Activated T-cell treated with anti-CD3 and anti-CD28 coated beads, Interleukin-2, amount 50 U/mL, for 4 hours (primary cell): ENCODE data around the gene RASD1. TPM values are rescaled to one million over a fixed set of nuclear protein-coding genes. Genes with fewer than 3 reads are reported as not detected.

Experiments
- ATAC-seq, 2 donors: fragments of 200-7000 bp; cut with Tn5 transposase; one replicate each; pipeline ENCODE4 v1.10.0; 2021
- DNase-seq: peaks from one replicate; pipeline ENCODE4 v3.0.0-alpha.2; 2020
- H3K27me3 Mint-ChIP-seq: one replicate; pipeline ENCODE4 v1.8.0; 2021; ENCODE audit warnings: low read depth, mixed read lengths
- H3K36me3 Mint-ChIP-seq: one replicate; pipeline ENCODE4 v1.8.0; 2022; ENCODE audit warnings: mixed read lengths; ENCODE audit not compliant: insufficient read depth
- H3K4me1 Mint-ChIP-seq: one replicate; pipeline ENCODE4 v1.8.0; 2021; ENCODE audit warnings: low read depth, mixed read lengths
- H3K4me3 Mint-ChIP-seq: one replicate; pipeline ENCODE4 v1.8.0; 2021; ENCODE audit warnings: mild to moderate bottlenecking, moderate library complexity, mixed read lengths
- H3K9me3 Mint-ChIP-seq: one replicate; pipeline ENCODE4 v1.8.0; 2021; ENCODE audit warnings: mixed read lengths
- total RNA-seq, 3 donors: library from RNA; stranded (reverse); gene quantifications; one replicate each; pipeline ENCODE4 v1.2.1, GENCODE V29; 2021

RASD1 gene
- total RNA-seq, 3 donors from 2014 or later = 0.87 to 1.3 (median 1.1) TPM

DNA sequence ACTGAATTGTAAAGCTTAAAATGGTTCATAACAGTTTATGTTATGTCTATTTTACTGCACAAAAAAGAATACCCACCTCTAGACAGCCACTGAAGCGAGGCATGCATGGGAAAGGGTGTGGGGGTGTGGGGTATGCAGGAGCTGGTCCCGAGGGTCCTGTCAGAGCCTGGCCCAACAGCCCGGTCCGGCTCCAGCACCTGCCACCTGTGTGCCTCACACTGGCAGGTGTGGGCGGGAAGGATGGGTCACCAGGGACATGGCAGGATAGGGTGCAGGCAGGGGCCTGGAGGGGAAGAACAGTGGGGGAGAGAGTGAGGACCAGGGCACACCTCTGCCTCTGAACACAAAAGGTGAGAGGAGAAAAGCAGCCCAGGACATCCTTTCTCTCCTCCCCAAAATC, 22.8 kb upstream of the RASD1 start:
- Mint-ChIP-seq H3K9me3 (no peaks in the 10 kb centered on the region), H3K4me1 (no peaks in the 10 kb centered on the region), H3K36me3 (no peaks in the 10 kb centered on the region), H3K27me3 (no peaks in the 10 kb centered on the region), H3K4me3 (no peak overlapping the region)
- DNase-seq = no peak
- no peak for ATAC-seq

DNA sequence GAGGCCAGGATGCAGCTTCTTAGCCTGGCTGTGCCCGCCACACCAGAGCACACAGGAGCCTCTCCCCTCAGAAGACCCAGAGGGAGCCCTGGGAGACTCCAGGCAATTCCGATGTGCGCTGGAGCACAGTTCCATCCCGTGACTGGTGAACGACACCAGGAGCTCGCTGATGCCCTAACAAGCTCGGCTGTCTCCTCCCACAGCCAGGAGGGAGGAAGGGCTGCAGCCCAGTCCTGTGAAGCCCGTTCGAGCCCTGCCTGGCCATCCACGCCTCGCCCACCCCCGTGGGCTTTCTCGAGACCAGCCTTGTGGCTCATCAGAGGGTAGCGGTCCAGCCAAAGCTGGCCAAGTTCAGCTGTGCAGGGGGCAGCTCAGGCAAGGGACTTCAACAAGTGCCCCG, 21.8 kb upstream of the RASD1 start:
- no peak overlapping the region for H3K4me3 Mint-ChIP-seq
- no peaks in the 10 kb centered on the region for H3K36me3 Mint-ChIP-seq
- H3K4me1 Mint-ChIP-seq = no peaks in the 10 kb centered on the region
- H3K27me3 Mint-ChIP-seq = no peaks in the 10 kb centered on the region
- no peak for DNase-seq
- ATAC-seq = no peak
- H3K9me3 Mint-ChIP-seq = no peaks in the 10 kb centered on the region

DNA sequence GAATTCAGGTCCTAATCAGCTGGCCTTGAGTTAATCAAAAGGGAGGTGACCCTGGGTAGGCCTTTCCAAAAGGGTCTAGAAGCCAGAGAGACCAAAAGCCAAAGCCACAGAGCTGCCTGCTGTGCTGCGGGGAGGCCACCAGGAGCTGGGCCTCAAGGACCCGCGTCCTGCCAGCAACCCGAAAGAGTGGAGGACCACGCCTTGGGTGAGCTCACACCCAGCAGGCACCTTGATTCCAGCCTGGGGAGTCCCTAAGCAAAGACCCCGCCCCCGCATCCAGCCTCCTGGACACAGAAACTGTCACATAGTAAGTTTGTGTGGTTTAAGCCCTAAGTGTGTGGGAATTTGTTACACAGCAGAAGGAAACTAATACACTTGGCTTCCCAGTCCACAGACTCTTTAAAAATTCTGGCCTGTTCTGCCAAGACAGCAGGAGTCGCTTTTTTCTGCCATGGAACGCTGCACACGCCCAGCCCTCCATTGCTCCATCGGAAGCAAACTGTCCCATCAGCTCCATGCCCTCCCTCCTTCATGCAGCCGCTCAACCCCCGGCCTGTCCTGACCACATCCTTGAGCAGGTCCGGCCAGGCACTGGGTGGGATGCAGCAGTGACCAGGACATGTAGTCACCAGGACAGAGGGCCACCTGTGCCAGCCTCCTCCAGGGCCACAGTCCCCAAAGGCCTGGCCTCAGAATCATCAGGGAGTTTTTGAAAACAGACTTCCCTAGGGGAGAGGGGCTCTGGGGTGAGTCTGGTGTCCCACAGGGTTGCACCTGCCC, 20.9 kb upstream of the RASD1 start:
- no peaks in the 10 kb centered on the region for H3K27me3 Mint-ChIP-seq
- DNase-seq = no peak
- no peaks in the 10 kb centered on the region for H3K9me3 Mint-ChIP-seq
- H3K36me3 Mint-ChIP-seq = no peaks in the 10 kb centered on the region
- H3K4me3 Mint-ChIP-seq = no peak overlapping the region
- H3K4me1 Mint-ChIP-seq = no peaks in the 10 kb centered on the region
- ATAC-seq = no peak

DNA sequence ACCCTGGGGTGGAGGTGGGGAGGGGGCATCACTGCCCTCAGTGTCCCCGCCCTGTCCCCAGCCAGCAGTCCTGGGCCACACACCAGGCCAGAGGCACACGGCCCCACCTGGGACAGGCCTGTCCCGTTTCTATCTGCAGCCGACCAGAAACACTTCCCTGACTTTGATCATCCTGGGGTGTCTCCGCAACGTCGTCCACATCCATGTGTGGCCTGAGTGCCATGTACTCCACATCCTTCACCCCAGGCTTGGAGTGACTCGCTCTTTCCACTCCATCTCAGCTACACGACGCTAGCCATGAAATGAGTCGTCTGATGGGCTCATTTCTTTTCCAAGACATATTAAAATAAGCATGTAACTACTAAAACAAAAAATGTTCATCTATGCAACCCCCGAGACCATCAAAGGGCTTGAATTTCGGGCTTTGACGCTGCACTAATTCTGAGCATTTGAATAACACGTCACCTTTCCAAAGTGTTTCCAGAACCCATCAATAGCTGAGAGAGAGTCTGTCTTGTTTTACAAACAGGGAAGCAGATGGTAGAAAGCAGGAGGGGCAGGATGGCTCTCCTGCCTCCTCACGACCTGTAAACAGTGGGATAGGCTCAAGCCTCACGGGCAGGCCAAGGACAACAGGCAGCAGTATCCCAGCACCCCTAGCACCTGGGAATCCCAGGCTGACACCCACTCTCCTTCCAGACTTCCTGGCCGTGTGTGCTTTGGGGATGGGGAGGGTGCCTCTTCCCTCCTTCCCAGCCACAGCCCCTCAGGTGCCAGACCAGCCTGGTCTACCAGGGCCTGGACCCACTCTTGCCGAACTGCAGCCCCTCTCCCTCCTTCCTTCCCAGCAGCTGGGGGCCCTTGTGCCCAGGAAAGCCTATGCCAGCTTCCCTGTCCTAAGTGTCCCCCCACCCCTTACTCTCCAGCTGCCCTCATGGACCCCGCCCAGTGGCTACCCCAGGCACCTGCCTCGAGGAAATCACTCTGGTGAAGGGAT, 20.0 kb upstream of the RASD1 start:
- no peak for ATAC-seq
- no peak for DNase-seq
- H3K4me1 Mint-ChIP-seq = no peaks in the 10 kb centered on the region
- no peak overlapping the region for H3K4me3 Mint-ChIP-seq
- no peaks in the 10 kb centered on the region for H3K27me3 Mint-ChIP-seq
- no peaks in the 10 kb centered on the region for H3K36me3 Mint-ChIP-seq
- H3K9me3 Mint-ChIP-seq = no peaks in the 10 kb centered on the region

DNA sequence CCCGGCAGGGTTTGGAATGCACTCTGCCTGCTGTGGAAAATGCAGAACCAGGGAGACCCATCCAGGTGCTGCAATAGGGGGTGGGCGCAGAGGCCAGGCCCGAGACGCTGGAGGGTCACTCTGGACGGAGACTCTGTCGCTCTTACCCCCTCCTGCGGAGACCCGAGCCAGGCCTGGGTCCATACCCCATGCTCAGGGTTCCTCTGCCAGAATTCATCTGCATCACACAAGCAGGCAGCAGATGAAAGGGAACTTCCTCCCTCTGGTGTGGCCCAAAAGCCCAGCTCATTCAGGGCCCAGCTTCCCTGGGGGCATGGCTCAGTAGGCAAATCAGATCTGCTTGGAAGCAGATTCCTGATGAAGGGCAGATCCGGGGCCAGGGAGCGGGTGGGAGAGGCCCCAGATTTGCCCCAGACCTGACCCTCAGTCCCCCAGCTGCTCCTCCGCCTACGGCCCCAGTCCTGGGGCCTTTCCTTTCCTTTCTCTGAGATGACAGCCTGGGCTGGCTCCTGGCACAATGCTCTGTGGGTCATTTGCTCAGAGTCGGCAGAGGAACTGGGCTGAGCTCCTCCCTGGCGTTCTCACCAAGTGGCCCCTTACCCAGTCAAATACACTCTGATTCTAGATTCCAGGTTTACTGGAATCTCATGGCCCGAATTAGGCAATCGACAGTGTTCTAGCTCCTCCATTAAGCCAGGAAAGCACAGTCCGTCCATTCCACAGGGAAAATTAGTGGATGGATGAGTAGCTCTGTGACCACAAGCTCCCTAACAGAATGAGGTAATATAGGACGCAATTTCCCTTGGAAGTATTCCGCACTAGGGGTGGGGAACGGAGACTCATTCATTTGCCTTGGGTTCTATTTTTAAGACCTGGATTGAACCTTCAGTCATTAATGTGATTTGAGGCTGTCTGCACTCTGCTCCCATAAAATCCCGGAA, 19.1 kb upstream of the RASD1 start:
- Mint-ChIP-seq H3K4me3 (no peak overlapping the region), H3K36me3 (no peaks in the 10 kb centered on the region), H3K27me3 (no peaks in the 10 kb centered on the region), H3K4me1 (no peaks in the 10 kb centered on the region), H3K9me3 (no peaks in the 10 kb centered on the region)
- DNase-seq (no peak), ATAC-seq (no peak)

DNA sequence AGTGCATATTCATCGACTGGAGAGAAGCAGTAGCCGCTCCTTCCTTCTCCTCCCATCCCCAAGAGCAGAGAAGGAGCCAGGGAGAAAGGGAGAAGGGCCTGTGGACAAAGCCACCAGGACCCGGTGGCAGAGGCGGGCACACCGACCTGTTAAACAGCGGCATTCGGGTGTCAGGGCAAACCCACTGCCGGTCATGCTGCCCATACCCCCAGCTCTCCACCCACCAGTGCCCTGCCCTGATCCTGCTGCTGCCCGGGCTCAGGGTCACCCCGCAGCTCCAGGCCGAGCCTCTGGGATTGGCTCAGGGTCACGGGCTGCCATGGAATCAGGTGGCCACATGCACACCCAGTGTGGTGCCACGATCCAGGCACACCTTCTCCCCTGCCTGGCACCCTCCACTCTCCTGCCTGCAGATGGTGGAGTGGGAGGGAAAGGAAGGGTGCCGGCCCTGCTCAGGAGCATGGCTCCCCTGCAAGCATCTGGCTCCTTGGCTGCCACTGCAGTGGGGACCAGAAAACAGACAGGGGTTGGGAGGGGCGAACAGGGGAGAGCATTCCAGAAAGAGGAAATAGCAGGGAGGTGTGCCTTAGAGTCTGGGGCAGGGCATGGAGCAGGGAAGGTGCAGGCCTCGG, 18.3 kb upstream of the RASD1 start:
- Mint-ChIP-seq H3K4me3 (no peak overlapping the region), H3K9me3 (no peaks in the 10 kb centered on the region), H3K36me3 (no peaks in the 10 kb centered on the region), H3K27me3 (no peaks in the 10 kb centered on the region), H3K4me1 (no peaks in the 10 kb centered on the region)
- no peak for DNase-seq
- no peak for ATAC-seq

DNA sequence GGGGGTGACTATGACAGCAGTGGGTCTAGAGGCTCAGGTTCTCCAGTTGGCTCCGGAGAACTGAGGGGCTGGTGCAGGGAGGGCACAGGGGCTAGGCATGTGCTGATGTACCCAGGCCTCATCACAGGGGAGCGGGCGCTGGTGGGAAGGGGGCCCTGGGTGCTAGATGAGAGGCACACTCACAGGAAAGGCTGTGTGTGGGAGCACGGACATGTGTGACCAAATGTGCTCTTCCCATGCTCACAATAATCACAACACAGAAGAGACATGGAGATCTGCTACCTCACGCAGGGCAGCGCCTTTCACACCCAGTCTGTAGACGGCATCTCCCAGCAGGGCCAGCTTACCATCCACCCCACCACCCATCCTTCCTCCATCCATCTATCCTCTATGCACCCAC, 17.4 kb upstream of the RASD1 start:
- Mint-ChIP-seq H3K4me3 (no peak overlapping the region), H3K27me3 (no peaks in the 10 kb centered on the region), H3K4me1 (no peaks in the 10 kb centered on the region), H3K9me3 (no peaks in the 10 kb centered on the region), H3K36me3 (no peaks in the 10 kb centered on the region)
- DNase-seq = no peak
- no peak for ATAC-seq

DNA sequence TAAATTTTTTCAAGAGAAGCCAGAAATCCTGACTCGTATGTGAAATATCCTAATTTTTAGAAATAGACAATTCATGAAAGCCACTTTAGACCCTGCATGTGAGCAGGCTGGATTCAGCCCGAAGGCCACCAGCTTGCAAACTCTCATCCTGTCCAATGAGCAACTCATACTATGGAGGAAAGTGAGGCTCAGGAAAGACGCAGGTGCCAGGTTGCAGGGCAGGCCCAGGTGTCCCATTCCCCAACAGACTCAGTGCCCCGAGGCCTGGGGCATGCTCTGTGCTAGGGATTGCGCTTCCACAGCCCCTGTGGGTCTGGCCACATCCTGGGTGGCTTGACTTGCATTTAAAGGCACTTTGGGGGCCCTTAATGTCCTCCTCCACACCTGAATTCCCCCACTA, 16.7 kb upstream of the RASD1 start:
- no peaks in the 10 kb centered on the region for H3K4me1 Mint-ChIP-seq
- DNase-seq (no peak), ATAC-seq (no peak)
- no peaks in the 10 kb centered on the region for H3K9me3 Mint-ChIP-seq
- H3K36me3 Mint-ChIP-seq = no peaks in the 10 kb centered on the region
- H3K4me3 Mint-ChIP-seq = no peak overlapping the region
- H3K27me3 Mint-ChIP-seq = no peaks in the 10 kb centered on the region

DNA sequence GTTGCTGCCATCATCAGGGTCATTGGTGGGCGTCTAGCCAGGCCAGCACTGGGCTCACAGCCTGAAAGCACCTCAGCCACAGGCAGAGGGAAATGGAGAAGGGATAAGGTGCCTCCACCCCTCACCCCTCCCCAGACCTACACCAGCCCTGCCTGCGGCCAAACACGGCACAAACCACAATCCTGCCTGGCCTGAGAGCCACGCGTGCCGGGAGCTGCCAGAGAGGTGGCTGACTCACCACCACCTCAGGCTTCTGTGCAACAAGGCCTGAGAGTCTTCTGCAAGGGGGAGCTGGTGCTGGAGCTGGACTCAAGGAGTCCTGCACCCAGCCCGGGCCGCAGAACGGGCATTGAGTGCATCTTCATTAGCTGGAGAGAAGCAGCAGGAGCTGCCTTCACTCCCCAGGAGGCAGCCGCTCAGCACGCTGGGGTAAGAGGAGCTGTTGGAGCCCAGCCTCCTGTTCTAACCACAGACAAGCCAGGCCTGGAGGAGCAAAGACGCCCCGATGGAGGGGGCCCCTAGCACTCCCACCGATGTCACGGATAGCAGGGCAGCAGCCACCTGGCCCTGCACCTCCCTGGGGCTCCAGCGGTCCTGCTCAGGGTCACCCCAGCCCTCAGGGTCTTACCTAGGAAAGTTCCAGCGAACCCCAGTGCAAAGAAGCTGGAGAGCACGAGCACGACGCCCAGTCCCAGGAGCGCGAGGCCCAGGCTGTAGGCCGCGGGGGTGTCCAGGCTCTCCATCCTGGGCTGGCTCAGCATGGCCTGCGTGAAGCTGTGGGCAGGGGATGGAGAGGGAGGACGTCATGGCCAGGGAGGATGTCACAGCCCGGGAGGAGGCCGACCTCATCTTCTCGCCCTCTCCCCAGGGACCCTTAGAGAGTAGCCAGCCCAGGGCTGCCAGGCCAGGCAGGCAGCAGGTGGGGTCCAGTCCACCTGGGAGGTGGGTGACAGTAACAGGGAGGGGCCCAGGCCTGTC, 16.0 kb upstream of the RASD1 start:
- H3K4me1 Mint-ChIP-seq = no peaks in the 10 kb centered on the region
- ATAC-seq (no peak), DNase-seq (no peak)
- no peak overlapping the region for H3K4me3 Mint-ChIP-seq
- no peaks in the 10 kb centered on the region for H3K27me3 Mint-ChIP-seq
- H3K36me3 Mint-ChIP-seq = no peaks in the 10 kb centered on the region
- no peaks in the 10 kb centered on the region for H3K9me3 Mint-ChIP-seq

DNA sequence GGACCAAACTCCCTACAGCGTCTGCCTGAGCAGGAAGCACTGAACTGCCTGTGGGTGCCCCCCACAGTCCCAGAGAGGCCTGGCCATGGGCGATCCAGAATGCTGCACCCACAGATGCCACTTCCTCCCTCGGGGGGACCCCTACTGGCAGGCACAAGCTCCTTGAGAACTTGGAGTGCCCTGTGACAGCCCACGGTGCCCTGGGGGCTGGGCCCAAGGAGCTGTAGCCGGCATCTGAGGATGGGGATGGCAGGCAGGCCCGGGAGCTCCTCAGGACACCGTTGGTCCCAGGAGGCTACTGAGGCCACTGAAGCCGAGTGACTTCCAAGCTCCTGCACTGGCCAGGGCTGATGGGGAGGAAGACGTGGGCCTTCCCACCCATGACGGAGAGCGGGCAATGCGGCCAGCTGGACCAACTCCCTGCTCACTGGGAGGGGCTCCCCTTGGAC, 15.1 kb upstream of the RASD1 start:
- ATAC-seq (no peak), DNase-seq (no peak)
- Mint-ChIP-seq H3K4me3 (no peak overlapping the region), H3K9me3 (no peaks in the 10 kb centered on the region), H3K27me3 (no peaks in the 10 kb centered on the region), H3K4me1 (no peaks in the 10 kb centered on the region), H3K36me3 (no peaks in the 10 kb centered on the region)

DNA sequence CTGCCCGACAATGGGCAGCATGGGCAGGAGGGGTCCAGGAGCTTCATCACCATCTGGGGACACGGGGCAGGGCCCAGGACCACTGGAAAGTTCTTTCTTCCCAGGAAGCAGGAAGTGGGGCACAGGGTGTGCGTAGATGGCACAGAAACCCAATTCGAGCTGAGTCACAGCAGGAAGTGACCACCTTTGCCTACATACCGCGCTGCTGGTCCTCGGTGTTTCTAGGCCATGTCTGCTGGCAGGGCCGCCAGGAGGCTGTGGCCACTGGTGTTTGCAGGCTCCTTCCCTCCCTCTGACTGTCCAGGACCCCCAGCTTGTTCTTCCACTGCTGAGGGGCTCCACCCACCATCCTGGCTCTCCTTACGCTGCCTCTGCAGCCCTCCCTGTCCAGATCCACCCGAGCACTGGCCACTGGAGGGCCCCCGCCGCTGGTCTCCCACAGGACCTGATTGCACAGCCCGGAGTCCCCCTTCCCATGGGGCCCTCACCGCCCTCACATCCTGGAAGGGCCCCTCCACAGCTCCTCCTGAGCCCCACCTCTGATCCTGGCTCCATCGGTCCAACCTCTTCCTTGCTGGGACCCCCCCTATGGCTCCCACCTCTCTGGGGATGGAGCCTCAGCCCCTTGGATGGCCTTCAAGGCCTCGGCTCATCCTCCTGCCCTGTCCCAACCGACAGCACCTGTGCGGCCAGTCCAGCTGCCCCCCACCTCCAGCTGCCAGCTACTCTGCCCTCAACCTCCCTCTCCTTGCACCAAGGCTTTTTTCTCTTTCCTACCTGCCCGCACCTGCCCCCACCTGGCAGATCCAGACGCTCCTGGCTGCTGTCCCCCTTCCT, 14.5 kb upstream of the RASD1 start:
- no peaks in the 10 kb centered on the region for H3K4me1 Mint-ChIP-seq
- no peaks in the 10 kb centered on the region for H3K36me3 Mint-ChIP-seq
- no peaks in the 10 kb centered on the region for H3K9me3 Mint-ChIP-seq
- ATAC-seq (no peak), DNase-seq (no peak)
- no peak overlapping the region for H3K4me3 Mint-ChIP-seq
- no peaks in the 10 kb centered on the region for H3K27me3 Mint-ChIP-seq
